H9 (cell line): ENCODE data around the gene RPL39L. TPM values are rescaled to one million over a fixed set of nuclear protein-coding genes. Genes with fewer than 3 reads are reported as not detected.

Experiments
- DNase-seq: peaks from one replicate; pipeline ENCODE4 v3.0.0-alpha.2; 2017
- H2AFZ ChIP-seq: one replicate; pipeline ENCODE4 v1.6.1; 2013; ENCODE audit warnings: mild to moderate bottlenecking, low read length, control low read depth, moderate library complexity
- H2AK5ac ChIP-seq: 2 replicates; pipeline ENCODE4 v1.6.1; 2013; ENCODE audit warnings: low read length, control low read depth, mixed read lengths; ENCODE audit not compliant: insufficient read length
- H2BK120ac ChIP-seq: one replicate; pipeline ENCODE4 v1.6.1; 2013; ENCODE audit warnings: low read depth, mild to moderate bottlenecking, low read length, control low read depth, inconsistent platforms; ENCODE audit not compliant: poor library complexity, severe bottlenecking
- H2BK12ac ChIP-seq: 2 replicates; pipeline ENCODE4 v1.6.1; 2013; ENCODE audit warnings: low read length, control low read depth, mixed read lengths, low read depth; ENCODE audit not compliant: insufficient read length
- H2BK15ac ChIP-seq: 2 replicates; pipeline ENCODE4 v1.6.1; 2013; ENCODE audit warnings: low read depth, low read length, control low read depth
- H2BK20ac ChIP-seq: one replicate; pipeline ENCODE4 v1.6.1; 2013; ENCODE audit warnings: low read depth, mild to moderate bottlenecking, low read length, control low read depth, inconsistent platforms; ENCODE audit not compliant: poor library complexity, severe bottlenecking
- H2BK5ac ChIP-seq: 2 replicates; pipeline ENCODE4 v1.6.1; 2013; ENCODE audit warnings: low read length, control low read depth, mixed read lengths; ENCODE audit not compliant: insufficient read length
- H3K14ac ChIP-seq: 2 replicates; pipeline ENCODE4 v1.6.1; 2013; ENCODE audit warnings: low read length, control low read depth; ENCODE audit not compliant: insufficient read depth
- H3K18ac ChIP-seq: 2 replicates; pipeline ENCODE4 v1.6.1; 2013; ENCODE audit warnings: low read depth, mild to moderate bottlenecking, mixed read lengths, low read length, control low read depth; ENCODE audit not compliant: insufficient read length
- H3K23ac ChIP-seq: 2 replicates; pipeline ENCODE4 v1.6.1; 2013; ENCODE audit warnings: low read length, control low read depth, mixed read lengths, low read depth; ENCODE audit not compliant: insufficient read length
- H3K23me2 ChIP-seq: 2 replicates; pipeline ENCODE4 v1.6.1; 2013; ENCODE audit warnings: low read depth, mild to moderate bottlenecking, mixed read lengths, low read length, control low read depth; ENCODE audit not compliant: insufficient read length, poor library complexity, severe bottlenecking
- H3K27ac ChIP-seq: 2 replicates; pipeline ENCODE4 v1.5.1; 2013; ENCODE audit warnings: low read length, control low read depth, mixed read lengths, low read depth; ENCODE audit not compliant: insufficient read length
- H3K27me3 ChIP-seq: 2 replicates; pipeline ENCODE4 v1.6.1; 2013; ENCODE audit warnings: low read length, control low read depth, inconsistent platforms; ENCODE audit not compliant: insufficient read depth
- H3K4ac ChIP-seq: 2 replicates; pipeline ENCODE4 v1.6.1; 2013; ENCODE audit warnings: low read depth, mild to moderate bottlenecking, control low read depth, inconsistent platforms, low read length, moderate library complexity
- H3K4me1 ChIP-seq: 2 replicates; pipeline ENCODE4 v1.6.1; 2013; ENCODE audit warnings: low read length, control low read depth, inconsistent platforms; ENCODE audit not compliant: insufficient read depth
- H3K4me2 ChIP-seq: 2 replicates; pipeline ENCODE4 v1.6.1; 2013; ENCODE audit warnings: low read length, control low read depth, mixed read lengths; ENCODE audit not compliant: insufficient read length, insufficient read depth
- H3K56ac ChIP-seq: 2 replicates; pipeline ENCODE4 v1.6.1; 2013; ENCODE audit warnings: low read depth, mild to moderate bottlenecking, mixed read lengths, low read length, control low read depth; ENCODE audit not compliant: insufficient read length
- H3K79me1 ChIP-seq: 2 replicates; pipeline ENCODE4 v1.6.1; 2013; ENCODE audit warnings: low read depth, mild to moderate bottlenecking, moderate library complexity, low read length, control low read depth, inconsistent platforms; ENCODE audit not compliant: insufficient read depth, poor library complexity, severe bottlenecking
- H3K79me2 ChIP-seq: 2 replicates; pipeline ENCODE4 v1.6.1; 2013; ENCODE audit warnings: low read length, control low read depth, inconsistent platforms; ENCODE audit not compliant: insufficient read depth
- H3K9ac ChIP-seq: 2 replicates; pipeline ENCODE4 v1.6.1; 2013; ENCODE audit warnings: low read length, control low read depth, mixed read lengths; ENCODE audit not compliant: insufficient read length; ENCODE audit errors: extremely low read depth
- H3K9me3 ChIP-seq: one replicate; pipeline ENCODE4 v1.6.1; 2013; ENCODE audit warnings: low read depth, low read length, inconsistent platforms; ENCODE audit not compliant: control insufficient read depth
- H3T11ph ChIP-seq: one replicate; pipeline ENCODE4 v1.6.1; 2013; ENCODE audit warnings: mild to moderate bottlenecking, low read length, control low read depth, inconsistent platforms
- H4K20me1 ChIP-seq: one replicate; pipeline ENCODE4 v1.6.1; 2013; ENCODE audit not compliant: control insufficient read depth, insufficient read length, insufficient read depth
- H4K5ac ChIP-seq: 2 replicates; pipeline ENCODE4 v1.6.1; 2013; ENCODE audit warnings: low read depth, mild to moderate bottlenecking, mixed read lengths, low read length, control low read depth; ENCODE audit not compliant: insufficient read length
- H4K8ac ChIP-seq: replicated peaks from 2 replicates; pipeline ENCODE4 v1.6.1; 2013; ENCODE audit warnings: low read length, control low read depth, mixed read lengths, low read depth; ENCODE audit not compliant: insufficient read length
- H4K91ac ChIP-seq: 2 replicates; pipeline ENCODE4 v1.6.1; 2013; ENCODE audit warnings: low read depth, mild to moderate bottlenecking, moderate library complexity, mixed read lengths, low read length, control low read depth; ENCODE audit not compliant: insufficient read length
- H3K27ac Mint-ChIP-seq, 3 experiments: 2 replicates in 2 of 3; 3 replicates in 1 of 3; pipeline ENCODE4 v1.8.0; 2020 to 2021; ENCODE audit warnings: mixed read lengths in 3 of 3, mild to moderate bottlenecking in 1 of 3, moderate library complexity in 1 of 3
- H3K27me3 Mint-ChIP-seq: 2 replicates; pipeline ENCODE4 v1.8.0; 2021; ENCODE audit warnings: low read depth, mild to moderate bottlenecking, moderate library complexity, mixed read lengths
- H3K36me3 Mint-ChIP-seq, 3 experiments: 2 replicates in 2 of 3; 3 replicates in 1 of 3; pipeline ENCODE4 v1.8.0; 2020 to 2021; ENCODE audit warnings: low read depth in 3 of 3, mixed read lengths in 3 of 3; ENCODE audit not compliant: insufficient read depth in 1 of 3
- H3K4me1 Mint-ChIP-seq, 2 experiments: 2 replicates each; pipeline ENCODE4 v1.8.0; 2020; ENCODE audit warnings: mixed read lengths in 2 of 2
- H3K4me3 Mint-ChIP-seq, 2 experiments: 2 replicates in 1 of 2; 3 replicates in 1 of 2; pipeline ENCODE4 v1.8.0; 2020 to 2021; ENCODE audit warnings: mild to moderate bottlenecking in 2 of 2, mixed read lengths in 2 of 2, moderate library complexity in 1 of 2
- H3K9me3 Mint-ChIP-seq, 2 experiments: 2 replicates in 1 of 2; 3 replicates in 1 of 2; pipeline ENCODE4 v1.8.0; 2020; ENCODE audit warnings: mild to moderate bottlenecking in 2 of 2, mixed read lengths in 2 of 2, moderate library complexity in 1 of 2
- CTCF ChIP-seq: fragments of 200-600 bp; sonication (generic); conservative IDR thresholded peaks from 3 replicates; pipeline ENCODE4 v1.8.0; 2021; ENCODE audit warnings: antibody characterized with exemption, mild to moderate bottlenecking
- WGBS: extraction: QIAGEN DNeasy Blood & Tissue Kit; methylation state at CpG from one replicate; pipeline ENCODE4 v1.1.7; 2013; ENCODE audit warnings: missing lambda C conversion rate, low lambda C conversion rate, mixed read lengths; ENCODE audit not compliant: insufficient read length; ENCODE audit errors: extremely low coverage; 5-methylcytosine and 5-hydroxymethylcytosine counted together
- total RNA-seq: library from RNA; stranded (reverse); gene quantifications from 2 replicates; pipeline ENCODE4 v1.2.1, GENCODE V29; 2021

Gene RPL39L
- total RNA-seq, 1 experiment from 2014 or later: 71.7 TPM

GRCh38 chr3:187132666-187133065 lies 6.6 kb downstream of the RPL39L start:
- Histone ChIP-seq H2BK5ac (no peak overlapping the region), H2AFZ (no peak overlapping the region), H3K4me2 (no peak overlapping the region), H2BK15ac (no peak overlapping the region), H3K4me1 (no peaks in the 10 kb centered on the region), H3K27ac (no peak overlapping the region), H3K4ac (no peak overlapping the region), H2BK120ac (no peak overlapping the region), H2AK5ac (no peak overlapping the region), H3K56ac (no peak overlapping the region), H3K9me3 (no peaks in the 10 kb centered on the region), H4K8ac (no peak overlapping the region), H2BK20ac (no peak overlapping the region), H3K27me3 (no peaks in the 10 kb centered on the region), H3K14ac (no peak overlapping the region), H3K23ac (no peak overlapping the region), H2BK12ac (no peak overlapping the region), H3K79me1 (no peaks in the 10 kb centered on the region), H3K79me2 (no peaks in the 10 kb centered on the region), H4K91ac (no peak overlapping the region), H3K9ac (no peak overlapping the region), H4K20me1 (no peaks in the 10 kb centered on the region), H4K5ac (no peak overlapping the region), H3T11ph (no peak overlapping the region), H3K18ac (no peak overlapping the region), H3K23me2 (no peaks in the 10 kb centered on the region)
- Mint-ChIP-seq H3K4me3 (no peak overlapping the region), H3K36me3 (peaks cover 48 to 70% (median 50%) of the 10 kb centered on the region in 3 experiments), H3K4me1 (peaks cover 0 to 2% of the 10 kb centered on the region in 2 experiments; a peak in 1 of 4 replicates), H3K9me3 (peaks cover 5 to 12% of the 10 kb centered on the region in 2 experiments; a peak in 4 of 5 replicates), H3K27me3 (no peaks in the 10 kb centered on the region), H3K27ac (no peak overlapping the region)
- no peak for DNase-seq
- WGBS: no CpG with 5 or more reads among the region's 2 CpGs
- TF ChIP-seq CTCF: no peak
